Mammary epithelial cell (primary cell): ENCODE measurements around the gene LCP1.

Experiments
- EZH2 ChIP-seq: IDR thresholded peaks from 2 replicates; pipeline ENCODE4 v1.6.1; 2012; ENCODE audit warnings: low read length, inconsistent platforms, borderline replicate concordance
- TF ChIP-seq, protein P1 (sequence below), 2 donors: IDR thresholded peaks in 1 of 2; conservative IDR thresholded peaks in 1 of 2; 2 replicates each; pipeline ENCODE4 v1.5.1; 2011 to 2012; ENCODE audit warnings: inconsistent platforms in 2 of 2, low read length in 2 of 2, mild to moderate bottlenecking in 2 of 2, control low read depth in 1 of 2, low read depth in 1 of 2; ENCODE audit not compliant: insufficient read depth in 1 of 2; ENCODE audit errors: extremely low read depth in 1 of 2

DNA sequence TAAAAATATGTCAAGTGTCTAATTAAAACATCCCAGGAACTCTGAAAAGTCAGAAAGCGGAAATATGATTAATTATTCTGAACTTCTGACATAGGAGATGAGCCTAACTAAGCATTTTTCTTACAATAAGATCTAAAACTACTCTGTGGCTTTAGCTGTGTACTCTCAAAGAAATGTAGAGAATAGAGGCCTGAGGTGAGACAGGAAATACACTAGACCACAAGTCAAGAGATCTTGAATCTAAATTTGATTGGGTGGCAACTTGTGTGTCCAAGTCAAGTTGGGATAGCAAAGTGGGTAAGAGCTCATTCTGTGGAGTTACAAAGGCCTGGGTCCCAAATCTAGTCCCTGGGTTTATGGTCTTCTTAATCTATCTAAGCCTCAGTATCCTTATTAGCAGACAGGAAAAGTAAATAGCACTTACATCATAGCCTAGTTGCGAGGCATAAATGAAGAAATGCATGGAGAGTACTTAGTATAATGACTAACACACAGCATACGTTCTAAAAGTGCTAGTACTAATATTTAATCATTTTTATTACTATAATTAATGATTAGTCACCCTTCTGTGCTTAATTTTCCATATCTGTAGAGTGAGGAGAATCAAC lies 20.3 kb upstream of the LCP1 start:
- TF ChIP-seq, protein P1, sequence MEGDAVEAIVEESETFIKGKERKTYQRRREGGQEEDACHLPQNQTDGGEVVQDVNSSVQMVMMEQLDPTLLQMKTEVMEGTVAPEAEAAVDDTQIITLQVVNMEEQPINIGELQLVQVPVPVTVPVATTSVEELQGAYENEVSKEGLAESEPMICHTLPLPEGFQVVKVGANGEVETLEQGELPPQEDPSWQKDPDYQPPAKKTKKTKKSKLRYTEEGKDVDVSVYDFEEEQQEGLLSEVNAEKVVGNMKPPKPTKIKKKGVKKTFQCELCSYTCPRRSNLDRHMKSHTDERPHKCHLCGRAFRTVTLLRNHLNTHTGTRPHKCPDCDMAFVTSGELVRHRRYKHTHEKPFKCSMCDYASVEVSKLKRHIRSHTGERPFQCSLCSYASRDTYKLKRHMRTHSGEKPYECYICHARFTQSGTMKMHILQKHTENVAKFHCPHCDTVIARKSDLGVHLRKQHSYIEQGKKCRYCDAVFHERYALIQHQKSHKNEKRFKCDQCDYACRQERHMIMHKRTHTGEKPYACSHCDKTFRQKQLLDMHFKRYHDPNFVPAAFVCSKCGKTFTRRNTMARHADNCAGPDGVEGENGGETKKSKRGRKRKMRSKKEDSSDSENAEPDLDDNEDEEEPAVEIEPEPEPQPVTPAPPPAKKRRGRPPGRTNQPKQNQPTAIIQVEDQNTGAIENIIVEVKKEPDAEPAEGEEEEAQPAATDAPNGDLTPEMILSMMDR (conservative IDR thresholded peaks at IDR 0.05 in 1 of 2, IDR thresholded peaks at IDR 0.05 in 1 of 2; ENCODE audit: extremely low read depth in 1 of 2, insufficient read depth in 1 of 2, low read depth in 1 of 2, low read length in 2 of 2) = no peak
- TF ChIP-seq EZH2 = no peak
